Activated CD8-positive, alpha-beta T cell treated with anti-CD3 and anti-CD28 coated beads, Interleukin-2, amount 10 ng/mL, durations not matched to agents 7 days and 5 days (primary cell): ENCODE results near the gene TAC4. TPM values are rescaled to one million over a fixed set of nuclear protein-coding genes. Genes with fewer than 3 reads are reported as not detected.

Experiments
- ATAC-seq: fragments of 150-1000 bp; cut with Tn5 transposase; one replicate; pipeline ENCODE4 v1.10.0; 2021; ENCODE audit warnings: moderate library complexity
- CTCF ChIA-PET: fragments of 350-600 bp; sonication (Branson Sonifier 250); formaldehyde crosslinking; loops from one replicate; lab custom pipeline; 2021; ENCODE audit warnings: antibody characterized with exemption; lab: Charles Lee
- POLR2A ChIA-PET: fragments of 350-600 bp; sonication (Branson Sonifier 250); formaldehyde crosslinking; loops from one replicate; lab custom pipeline; 2021; ENCODE audit warnings: antibody characterized with exemption; lab: Charles Lee
- DNase-seq: peaks from one replicate; pipeline ENCODE4 v3.0.0-alpha.2; 2020
- H3K27ac Mint-ChIP-seq: one replicate; pipeline ENCODE4 v1.8.0; 2021; ENCODE audit warnings: mild to moderate bottlenecking, mixed read lengths
- H3K27me3 Mint-ChIP-seq: one replicate; pipeline ENCODE4 v1.8.0; 2021; ENCODE audit warnings: low read depth, mixed read lengths
- H3K36me3 Mint-ChIP-seq: one replicate; pipeline ENCODE4 v1.8.0; 2021; ENCODE audit warnings: low read depth, mixed read lengths
- H3K4me1 Mint-ChIP-seq: one replicate; pipeline ENCODE4 v1.8.0; 2021; ENCODE audit warnings: low read depth, mixed read lengths
- H3K4me3 Mint-ChIP-seq: one replicate; pipeline ENCODE4 v1.8.0; 2021; ENCODE audit warnings: mild to moderate bottlenecking, mixed read lengths
- H3K9me3 Mint-ChIP-seq: one replicate; pipeline ENCODE4 v1.8.0; 2022; ENCODE audit warnings: mixed read lengths; ENCODE audit not compliant: insufficient read depth
- total RNA-seq, 2 experiments: library from RNA; stranded (reverse); gene quantifications; one replicate each; pipeline ENCODE4 v1.2.3, GENCODE V29; 2021

TAC4 gene
- total RNA-seq, 2 experiments from 2014 or later: not detected

DNA sequence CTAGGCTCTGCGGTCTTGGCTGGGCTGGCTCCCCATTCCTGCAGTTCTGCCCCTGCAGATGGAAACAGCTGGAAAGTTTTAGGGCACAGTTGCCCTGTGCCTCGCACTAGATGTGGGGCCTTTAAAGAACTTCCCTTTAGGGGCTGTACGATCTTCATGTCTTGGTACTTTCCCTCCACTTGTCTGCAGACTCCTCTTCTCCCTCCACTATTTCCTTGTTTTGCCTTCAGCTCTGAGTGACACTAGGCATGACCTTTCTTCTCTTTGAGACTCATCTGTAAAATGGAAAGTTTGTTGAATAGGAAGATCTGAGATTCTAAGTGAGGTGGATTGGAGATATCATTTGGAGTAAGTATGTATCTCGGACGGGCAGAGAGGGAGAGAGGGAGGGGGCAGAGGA, 6.3 kb upstream of the TAC4 start:
- Mint-ChIP-seq H3K9me3 (no peaks in the 10 kb centered on the region), H3K27ac (no peak overlapping the region), H3K4me3 (no peak overlapping the region), H3K27me3 (peaks cover 16% of the 10 kb centered on the region), H3K36me3 (no peaks in the 10 kb centered on the region), H3K4me1 (peaks cover 17% of the 10 kb centered on the region)
- DNase-seq: no peak
- no peak for ATAC-seq
- ChIA-PET CTCF (interaction anchor here (0.9 to 14.2 kb wide), 3 partner anchors 142 to 284 kb away, joined by 3 to 194 read pairs (median 3); partner anchors contain the start of genes DLX3 and SLC35B1), POLR2A (interaction anchor here (0.6 kb wide), 1 partner anchor 23 kb away, joined by 3 read pairs; no protein-coding TSS in a partner anchor)

DNA sequence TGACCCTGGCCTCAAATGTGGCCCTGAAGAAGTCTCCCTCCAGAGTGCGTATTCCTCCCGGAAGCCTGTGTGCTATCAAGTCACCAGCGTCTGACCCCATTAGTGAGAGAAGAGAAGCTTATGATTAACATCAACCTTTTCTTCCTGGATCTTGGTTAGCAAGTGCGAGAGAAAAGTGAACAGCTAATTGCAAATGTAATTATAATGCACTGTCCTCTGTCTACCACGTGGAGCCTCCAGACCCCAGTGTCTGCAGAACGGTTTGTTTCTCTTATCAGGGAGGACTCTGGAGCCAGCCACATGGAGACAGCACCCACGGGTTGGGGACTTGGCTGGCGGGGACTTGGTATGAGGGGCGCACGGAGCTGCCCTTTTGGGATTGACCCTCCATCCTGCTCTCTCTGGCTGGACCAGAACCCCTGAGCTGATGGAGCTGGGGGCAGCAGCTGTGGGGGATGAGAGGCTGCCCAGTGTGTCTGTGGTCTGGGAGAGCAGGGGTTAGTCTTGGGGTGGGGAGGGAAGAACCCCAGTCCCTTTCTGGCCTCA, 5.7 kb upstream of the TAC4 start:
- no peak for ATAC-seq
- CTCF ChIA-PET: interaction anchor here (0.9 to 14.2 kb wide), 3 partner anchors 143 to 284 kb away, joined by 3 to 194 read pairs (median 3); partner anchors contain the start of genes DLX3 and SLC35B1
- POLR2A ChIA-PET: no interaction called here
- Mint-ChIP-seq H3K36me3 (no peaks in the 10 kb centered on the region), H3K27ac (no peak overlapping the region), H3K4me1 (peaks cover 17% of the 10 kb centered on the region), H3K9me3 (no peaks in the 10 kb centered on the region), H3K4me3 (no peak overlapping the region), H3K27me3 (peaks cover 16% of the 10 kb centered on the region)
- DNase-seq: no peak

DNA sequence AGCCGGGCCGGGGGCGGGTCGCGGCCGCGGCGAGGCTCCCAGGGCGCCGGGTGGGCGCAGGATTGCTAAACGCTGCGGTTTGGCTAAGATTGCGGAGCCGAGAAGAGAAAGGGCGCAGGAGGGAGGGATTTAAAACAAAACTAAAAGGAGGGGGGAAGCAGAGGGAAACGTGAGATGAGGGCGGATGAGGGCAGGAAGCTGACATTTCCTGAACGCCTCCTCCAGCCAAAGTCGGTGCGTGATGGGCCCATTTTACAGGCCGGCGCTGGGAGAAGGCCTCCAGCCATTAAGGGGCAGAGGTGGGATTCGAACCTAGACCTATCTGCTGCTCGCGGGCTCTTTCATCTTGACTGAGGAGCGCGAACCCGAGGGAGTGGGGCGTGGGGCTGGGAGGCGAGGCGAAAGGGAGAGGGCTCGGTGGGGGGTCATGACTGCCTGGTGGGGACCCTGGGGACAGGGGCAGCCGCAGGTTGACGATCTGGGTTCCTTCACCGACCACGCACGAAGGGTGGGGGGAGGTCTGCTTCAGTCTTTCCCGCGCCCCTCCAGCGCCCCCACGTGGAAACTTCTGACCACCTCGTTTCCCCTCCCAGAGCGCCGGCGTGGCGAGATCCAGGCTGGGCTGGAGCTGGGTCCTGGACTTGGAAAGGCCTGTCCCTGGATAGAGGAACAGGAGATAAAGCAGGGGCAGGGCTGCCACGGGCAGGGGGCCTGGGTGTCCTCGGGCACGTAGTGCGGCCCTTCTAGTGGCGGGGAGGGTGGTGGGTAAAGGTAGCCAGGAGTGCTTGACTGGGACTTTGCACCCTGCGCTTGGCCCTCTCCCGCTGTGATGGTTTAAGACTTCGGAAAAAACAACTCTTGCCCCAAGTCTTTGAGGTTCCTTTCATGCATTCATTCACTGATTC, 3.8 kb upstream of the TAC4 start:
- Mint-ChIP-seq H3K27ac (peak overlapping the region; percentile 89), H3K27me3 (peaks cover 14% of the 10 kb centered on the region), H3K4me3 (peak overlapping the region; percentile 81), H3K9me3 (no peaks in the 10 kb centered on the region), H3K36me3 (no peaks in the 10 kb centered on the region), H3K4me1 (peaks cover 17% of the 10 kb centered on the region)
- DNase-seq (peak; percentile 78), ATAC-seq (peak; percentile 75)
- ChIA-PET CTCF (interaction anchor here (0.6 to 4.1 kb wide), 10 partner anchors 8 to 294 kb away, joined by 3 to 24 read pairs (median 4); no protein-coding TSS in a partner anchor), POLR2A (no interaction called here)

DNA sequence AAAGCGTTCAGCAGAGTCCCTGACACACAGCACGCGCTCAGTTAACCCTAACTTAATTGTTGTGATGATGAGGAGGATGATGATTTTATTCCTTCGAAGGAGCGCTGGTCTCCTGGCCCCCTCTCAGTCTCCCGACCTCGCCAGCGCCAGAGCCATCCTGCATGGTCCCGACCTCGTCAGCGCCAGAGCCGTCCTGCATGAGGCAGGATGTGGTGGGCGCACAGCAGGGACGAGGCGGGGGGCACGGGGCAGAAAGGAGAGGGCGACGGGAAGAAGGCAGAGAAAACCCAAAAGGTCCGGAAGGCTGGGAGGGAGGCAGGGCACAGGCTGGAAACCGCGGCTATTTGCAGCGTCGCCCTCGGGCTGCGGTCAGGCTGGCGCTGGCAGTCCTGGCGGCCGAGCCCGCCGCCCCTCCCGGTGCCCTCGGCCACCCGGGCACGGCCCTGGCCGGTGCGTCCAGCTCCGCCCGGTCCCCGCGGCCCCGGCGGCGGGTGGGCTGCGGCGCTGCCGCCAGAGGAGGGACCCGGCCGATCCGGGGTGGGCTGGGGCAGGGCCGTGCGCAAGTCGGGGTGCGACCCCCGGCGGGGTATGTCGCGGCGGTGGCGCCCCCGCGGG, 3.0 kb upstream of the TAC4 start:
- Mint-ChIP-seq H3K27ac (peak overlapping the region; percentile 87), H3K27me3 (peaks cover 14% of the 10 kb centered on the region), H3K4me3 (peak overlapping the region; percentile 87), H3K4me1 (peaks cover 17% of the 10 kb centered on the region), H3K9me3 (no peaks in the 10 kb centered on the region), H3K36me3 (no peaks in the 10 kb centered on the region)
- DNase-seq (no peak), ATAC-seq (peak; percentile 32)
- ChIA-PET CTCF (interaction anchor here (0.8 to 4.1 kb wide), 9 partner anchors 9 to 294 kb away, joined by 3 to 24 read pairs (median 4); no protein-coding TSS in a partner anchor), POLR2A (no interaction called here)

DNA sequence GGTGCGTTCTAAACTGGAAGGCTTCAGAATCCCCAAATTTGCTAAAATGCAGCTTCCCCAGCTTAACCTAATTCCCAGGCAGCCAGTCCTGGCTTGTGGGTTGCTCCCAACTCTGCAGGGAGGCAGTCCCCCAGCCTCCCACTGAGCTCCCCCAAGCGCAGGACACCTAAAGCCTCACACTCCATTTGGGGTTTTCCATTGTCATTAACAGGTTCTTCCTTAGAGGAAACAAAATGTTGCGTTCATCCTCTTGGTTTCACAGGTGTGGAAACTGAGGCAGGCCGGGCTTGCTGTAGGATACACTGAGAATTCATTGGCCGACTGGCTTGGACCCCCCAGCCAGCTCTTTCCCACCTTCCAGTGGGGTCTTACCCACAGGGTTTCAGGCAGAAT, 2.3 kb upstream of the TAC4 start:
- Mint-ChIP-seq H3K27me3 (peaks cover 11% of the 10 kb centered on the region), H3K9me3 (no peaks in the 10 kb centered on the region), H3K4me3 (peak overlapping the region; percentile 87), H3K36me3 (no peaks in the 10 kb centered on the region), H3K4me1 (peaks cover 21% of the 10 kb centered on the region), H3K27ac (no peak overlapping the region)
- CTCF ChIA-PET: interaction anchor here (0.7 to 4.1 kb wide), 6 partner anchors 11 to 294 kb away, joined by 3 to 24 read pairs (median 4); no protein-coding TSS in a partner anchor
- ATAC-seq: no peak
- no peak for DNase-seq
- POLR2A ChIA-PET: no interaction called here

DNA sequence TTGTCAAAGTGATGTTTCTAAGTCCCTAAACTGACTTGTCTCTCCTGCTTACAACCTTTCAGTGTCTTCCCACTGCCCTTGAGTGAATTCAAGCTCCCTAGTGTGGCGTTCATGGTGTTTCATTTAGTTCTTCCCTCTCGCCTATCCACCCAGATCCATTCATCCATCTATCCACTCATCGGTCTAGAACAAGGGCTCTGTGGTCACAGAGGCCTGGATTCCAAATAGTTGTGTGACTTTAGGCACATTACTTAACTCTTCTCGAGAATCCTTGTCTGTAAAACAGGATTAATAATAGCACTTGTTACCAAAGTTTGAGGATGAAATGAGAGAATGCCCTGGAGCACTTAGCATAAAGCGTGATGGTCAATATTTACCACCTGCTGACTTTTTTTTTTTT, 870 bp upstream of the TAC4 start:
- Mint-ChIP-seq H3K4me3 (no peak overlapping the region), H3K4me1 (peaks cover 30% of the 10 kb centered on the region), H3K27ac (no peak overlapping the region), H3K27me3 (peaks cover 6% of the 10 kb centered on the region), H3K9me3 (no peaks in the 10 kb centered on the region), H3K36me3 (no peaks in the 10 kb centered on the region)
- ATAC-seq (no peak), DNase-seq (no peak)
- ChIA-PET POLR2A (interaction anchor here (0.7 kb wide), 1 partner anchor 109 kb away, joined by 3 read pairs; no protein-coding TSS in a partner anchor), CTCF (interaction anchor here (1.3 to 4.1 kb wide), 5 partner anchors 149 to 292 kb away, joined by 4 to 24 read pairs (median 6); no protein-coding TSS in a partner anchor)

DNA sequence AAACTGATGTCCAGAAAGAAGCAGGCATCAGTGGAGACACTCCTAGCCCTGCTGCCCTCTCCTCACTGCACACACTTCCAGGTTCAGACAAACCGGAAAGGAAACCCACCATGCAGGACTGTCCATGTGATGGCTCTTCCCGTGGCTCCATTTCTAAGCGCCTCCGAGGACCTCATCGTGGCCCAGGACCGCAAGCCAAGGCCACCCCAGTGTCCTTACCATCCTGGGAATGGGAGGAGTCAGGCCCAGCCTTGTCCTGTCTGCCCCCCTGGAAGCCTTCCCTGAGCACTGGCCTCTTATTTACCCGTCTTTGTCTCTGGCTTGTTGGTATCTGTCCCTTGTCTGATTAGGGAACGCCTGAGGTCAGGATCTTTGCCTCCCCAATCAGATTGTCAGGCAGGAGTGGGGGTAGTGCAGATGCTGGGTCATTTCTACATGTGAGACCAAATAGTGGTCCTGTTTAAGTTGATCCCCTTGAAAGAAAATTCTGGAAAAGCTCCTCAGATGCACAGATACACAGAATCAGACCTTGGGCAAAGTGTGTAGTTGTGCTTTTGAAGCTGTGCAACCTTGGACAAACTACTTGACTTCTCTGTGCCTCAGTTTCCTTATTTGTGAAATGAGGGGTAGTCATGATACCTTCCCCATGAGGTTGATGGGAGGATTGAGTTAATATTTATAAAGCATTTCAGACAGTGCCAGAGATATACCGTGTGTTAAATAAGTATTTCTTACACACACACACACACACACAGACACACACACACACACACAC, 744 bp downstream of the TAC4 start:
- ChIA-PET CTCF (interaction anchor here (1.3 to 2.7 kb wide), 3 partner anchors 151 to 290 kb away, joined by 4 to 6 read pairs (median 4); no protein-coding TSS in a partner anchor), POLR2A (no interaction called here)
- no peak for DNase-seq
- H3K27me3 Mint-ChIP-seq: peaks cover 4% of the 10 kb centered on the region
- peaks cover 37% of the 10 kb centered on the region for H3K4me1 Mint-ChIP-seq
- no peak overlapping the region for H3K27ac Mint-ChIP-seq
- no peak overlapping the region for H3K4me3 Mint-ChIP-seq
- ATAC-seq: no peak
- no peaks in the 10 kb centered on the region for H3K9me3 Mint-ChIP-seq
- H3K36me3 Mint-ChIP-seq: peaks cover 2% of the 10 kb centered on the region

DNA sequence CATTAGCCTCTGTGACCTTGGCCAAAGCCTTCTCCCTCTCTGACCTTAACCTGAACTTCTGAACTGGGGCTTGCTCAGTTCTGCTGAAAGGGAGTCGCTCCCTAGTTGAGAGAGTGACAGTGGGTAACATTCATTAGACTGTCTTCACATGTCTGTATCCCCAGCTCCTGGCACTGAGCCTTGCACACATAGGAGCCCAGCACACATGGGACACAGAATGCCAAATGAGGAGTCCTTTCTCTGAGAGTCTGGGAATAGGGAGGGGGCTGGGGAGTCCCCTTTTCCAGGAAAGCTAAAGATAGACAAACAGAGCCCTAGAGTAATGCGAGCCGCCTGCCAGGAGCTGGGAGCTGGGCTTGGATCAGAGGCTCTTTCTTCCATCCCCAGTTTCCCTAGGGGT, 2.5 kb downstream of the TAC4 start:
- ChIA-PET CTCF (no interaction called here), POLR2A (no interaction called here)
- no peak overlapping the region for H3K4me3 Mint-ChIP-seq
- ATAC-seq (no peak), DNase-seq (no peak)
- no peaks in the 10 kb centered on the region for H3K9me3 Mint-ChIP-seq
- H3K27me3 Mint-ChIP-seq: no peaks in the 10 kb centered on the region
- peak overlapping the region; percentile 70 for H3K27ac Mint-ChIP-seq
- H3K36me3 Mint-ChIP-seq: peaks cover 2% of the 10 kb centered on the region
- peaks cover 24% of the 10 kb centered on the region for H3K4me1 Mint-ChIP-seq

DNA sequence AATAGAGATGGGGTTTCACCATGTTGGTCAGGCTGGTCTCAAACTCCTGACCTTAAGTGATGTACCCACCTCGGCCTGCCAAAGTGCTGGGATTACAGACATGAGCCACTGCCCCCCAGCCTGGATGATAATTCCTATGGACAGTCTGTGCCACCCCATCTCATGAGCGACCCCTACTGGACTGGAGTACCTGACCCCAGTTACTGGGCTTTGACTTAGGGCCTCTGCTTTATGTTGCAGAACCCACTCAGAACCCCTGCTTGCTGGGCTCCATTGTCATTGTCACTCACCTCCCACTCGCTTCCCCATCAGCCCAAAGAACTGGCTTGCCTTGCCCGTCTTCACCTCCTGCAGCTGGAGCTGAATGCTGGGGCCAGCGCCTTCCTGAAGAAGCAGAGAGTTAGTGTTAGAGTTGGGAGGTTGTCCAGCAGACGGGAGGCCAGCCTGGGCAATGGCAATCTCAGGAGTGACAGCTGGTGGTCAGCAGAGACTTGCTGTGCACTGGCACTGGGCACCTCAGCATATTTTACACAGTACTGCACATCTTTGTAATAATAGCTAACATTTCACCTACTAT, 4.0 kb downstream of the TAC4 start:
- H3K4me3 Mint-ChIP-seq: no peak overlapping the region
- peaks cover 2% of the 10 kb centered on the region for H3K36me3 Mint-ChIP-seq
- ChIA-PET POLR2A (no interaction called here), CTCF (interaction anchor here (1.0 to 1.1 kb wide), 3 partner anchors 128 to 286 kb away, joined by 3 to 4 read pairs (median 3); no protein-coding TSS in a partner anchor)
- ATAC-seq: no peak
- peak overlapping the region; percentile 47 for H3K27ac Mint-ChIP-seq
- no peaks in the 10 kb centered on the region for H3K9me3 Mint-ChIP-seq
- H3K4me1 Mint-ChIP-seq: peaks cover 24% of the 10 kb centered on the region
- DNase-seq: peak; percentile 38
- no peaks in the 10 kb centered on the region for H3K27me3 Mint-ChIP-seq

DNA sequence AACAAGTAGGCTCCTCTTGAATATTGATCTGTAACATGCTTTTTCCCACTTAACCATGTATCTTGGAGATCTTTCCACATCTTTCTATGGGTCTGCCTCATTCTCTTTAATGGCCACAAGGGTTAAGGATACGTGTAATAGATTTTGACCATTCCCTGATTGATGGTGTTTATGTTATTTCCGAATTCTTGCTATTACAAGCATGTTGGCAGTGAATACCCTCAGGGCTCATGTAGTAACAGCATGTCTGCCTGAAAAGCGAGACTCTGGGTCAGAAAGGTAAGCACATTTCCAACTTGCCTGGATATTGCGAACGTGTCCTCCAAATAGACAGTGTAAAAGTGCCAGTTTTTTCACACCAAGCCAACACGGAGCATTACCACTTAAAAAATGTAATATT, 5.0 kb downstream of the TAC4 start:
- Mint-ChIP-seq H3K27me3 (no peaks in the 10 kb centered on the region), H3K4me1 (peaks cover 24% of the 10 kb centered on the region), H3K27ac (no peak overlapping the region), H3K9me3 (no peaks in the 10 kb centered on the region), H3K4me3 (no peak overlapping the region), H3K36me3 (peaks cover 2% of the 10 kb centered on the region)
- CTCF ChIA-PET: interaction anchor here (1.0 to 1.1 kb wide), 2 partner anchors 127 to 154 kb away, joined by 3 to 4 read pairs; no protein-coding TSS in a partner anchor
- POLR2A ChIA-PET: no interaction called here
- ATAC-seq: no peak
- no peak for DNase-seq
